Measurements from ENCODE around the gene HSPB7.

Gene HSPB7

DNA sequence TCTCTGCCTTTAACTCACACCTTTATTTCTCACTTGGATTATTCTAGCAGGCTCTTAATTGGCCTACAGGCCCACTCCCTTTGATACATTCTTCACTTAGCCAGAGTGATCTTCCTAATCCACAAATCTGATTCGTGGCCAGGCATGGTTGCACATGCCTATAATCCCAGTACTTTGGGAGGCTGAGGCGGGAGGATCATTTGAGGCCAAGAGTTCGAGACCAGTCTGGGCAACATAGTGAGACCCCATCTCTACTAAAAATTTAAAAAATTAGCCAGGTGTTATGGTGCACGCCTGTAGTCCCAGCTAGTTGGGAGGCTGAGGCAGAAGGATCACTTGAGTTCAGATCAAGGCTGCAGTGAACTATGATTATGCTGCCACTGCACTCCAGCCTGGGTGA lies 44.1 kb downstream of the HSPB7 start:
- TF ChIP-seq, protein P1, sequence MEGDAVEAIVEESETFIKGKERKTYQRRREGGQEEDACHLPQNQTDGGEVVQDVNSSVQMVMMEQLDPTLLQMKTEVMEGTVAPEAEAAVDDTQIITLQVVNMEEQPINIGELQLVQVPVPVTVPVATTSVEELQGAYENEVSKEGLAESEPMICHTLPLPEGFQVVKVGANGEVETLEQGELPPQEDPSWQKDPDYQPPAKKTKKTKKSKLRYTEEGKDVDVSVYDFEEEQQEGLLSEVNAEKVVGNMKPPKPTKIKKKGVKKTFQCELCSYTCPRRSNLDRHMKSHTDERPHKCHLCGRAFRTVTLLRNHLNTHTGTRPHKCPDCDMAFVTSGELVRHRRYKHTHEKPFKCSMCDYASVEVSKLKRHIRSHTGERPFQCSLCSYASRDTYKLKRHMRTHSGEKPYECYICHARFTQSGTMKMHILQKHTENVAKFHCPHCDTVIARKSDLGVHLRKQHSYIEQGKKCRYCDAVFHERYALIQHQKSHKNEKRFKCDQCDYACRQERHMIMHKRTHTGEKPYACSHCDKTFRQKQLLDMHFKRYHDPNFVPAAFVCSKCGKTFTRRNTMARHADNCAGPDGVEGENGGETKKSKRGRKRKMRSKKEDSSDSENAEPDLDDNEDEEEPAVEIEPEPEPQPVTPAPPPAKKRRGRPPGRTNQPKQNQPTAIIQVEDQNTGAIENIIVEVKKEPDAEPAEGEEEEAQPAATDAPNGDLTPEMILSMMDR (IDR thresholded peaks at IDR 0.05), result no peak
- H3K4me1 ChIP-seq (ENCODE audit: control insufficient read depth in 1 of 2, insufficient read depth in 1 of 2, low read depth in 1 of 2, low read length in 1 of 2), result peaks cover 7 to 12% of the 10 kb centered on the region in 2 experiments
- H3K4me3 ChIP-seq (ENCODE audit: low read depth in 1 of 2, low read length in 1 of 2), result no peak overlapping the region
- H3K9me3 ChIP-seq, result no peaks in the 10 kb centered on the region
- no peak overlapping the region for H3K27ac ChIP-seq
- peaks cover 33% of the 10 kb centered on the region for H3K36me3 ChIP-seq
- H3K27me3 ChIP-seq, result no peaks in the 10 kb centered on the region

DNA sequence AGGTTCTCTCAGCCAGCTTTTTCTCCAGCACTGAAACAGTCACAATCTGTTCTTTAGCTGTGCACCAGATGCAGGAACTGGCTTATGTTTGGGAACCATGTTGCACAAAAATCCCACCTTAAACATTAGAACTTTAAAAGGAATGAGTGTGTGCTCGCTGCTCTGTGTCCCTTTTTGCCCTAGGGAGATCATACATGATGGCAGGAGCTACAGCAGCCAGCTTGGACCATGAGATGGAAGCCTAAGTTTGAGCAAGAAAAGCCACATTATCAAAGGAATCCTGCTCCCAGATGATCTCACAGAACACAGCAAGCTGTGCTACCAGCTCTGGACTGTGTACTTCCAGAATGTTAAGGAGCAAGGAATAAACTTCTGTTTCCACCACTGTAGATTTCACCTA lies 45.4 kb downstream of the HSPB7 start:
- TF ChIP-seq, protein P1 (IDR thresholded peaks at IDR 0.05), result no peak
- Histone ChIP-seq H3K27me3 (no peaks in the 10 kb centered on the region), H3K27ac (no peak overlapping the region), H3K9me3 (no peaks in the 10 kb centered on the region), H3K36me3 (peaks cover 41% of the 10 kb centered on the region), H3K4me1 (ENCODE audit: control insufficient read depth in 1 of 2, insufficient read depth in 1 of 2, low read depth in 1 of 2, low read length in 1 of 2) (peaks cover 7 to 12% of the 10 kb centered on the region in 2 experiments), H3K4me3 (ENCODE audit: low read depth in 1 of 2, low read length in 1 of 2) (no peak overlapping the region)

DNA sequence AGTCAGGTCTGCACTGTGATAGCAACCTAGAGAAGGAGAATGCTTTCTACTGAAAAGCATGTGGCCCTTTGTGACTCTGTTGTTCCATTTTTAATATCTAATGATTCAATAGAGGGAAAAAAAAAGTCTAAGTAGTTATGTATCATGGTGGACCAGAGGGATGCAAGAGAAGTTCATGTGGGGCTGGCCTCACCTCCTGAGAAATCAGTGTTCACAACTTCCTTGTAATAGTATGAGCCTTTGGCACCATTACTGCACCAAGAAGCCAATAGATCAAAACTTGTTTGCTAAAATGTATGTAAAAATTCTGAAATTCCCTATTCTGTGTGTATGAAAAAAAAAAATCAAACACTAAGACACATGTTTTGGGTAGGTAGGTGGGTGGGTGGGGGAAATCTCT lies 46.9 kb downstream of the HSPB7 start:
- H3K4me1 ChIP-seq (ENCODE audit: control insufficient read depth in 1 of 2, insufficient read depth in 1 of 2, low read depth in 1 of 2, low read length in 1 of 2), result peaks cover 14% of the 10 kb centered on the region in 2 experiments
- no peak overlapping the region for H3K27ac ChIP-seq
- TF ChIP-seq, protein P1 (IDR thresholded peaks at IDR 0.05), result no peak
- H3K27me3 ChIP-seq, result no peaks in the 10 kb centered on the region
- H3K9me3 ChIP-seq, result no peaks in the 10 kb centered on the region
- H3K4me3 ChIP-seq (ENCODE audit: low read depth in 1 of 2, low read length in 1 of 2), result no peak overlapping the region
- H3K36me3 ChIP-seq, result peaks cover 41% of the 10 kb centered on the region

DNA sequence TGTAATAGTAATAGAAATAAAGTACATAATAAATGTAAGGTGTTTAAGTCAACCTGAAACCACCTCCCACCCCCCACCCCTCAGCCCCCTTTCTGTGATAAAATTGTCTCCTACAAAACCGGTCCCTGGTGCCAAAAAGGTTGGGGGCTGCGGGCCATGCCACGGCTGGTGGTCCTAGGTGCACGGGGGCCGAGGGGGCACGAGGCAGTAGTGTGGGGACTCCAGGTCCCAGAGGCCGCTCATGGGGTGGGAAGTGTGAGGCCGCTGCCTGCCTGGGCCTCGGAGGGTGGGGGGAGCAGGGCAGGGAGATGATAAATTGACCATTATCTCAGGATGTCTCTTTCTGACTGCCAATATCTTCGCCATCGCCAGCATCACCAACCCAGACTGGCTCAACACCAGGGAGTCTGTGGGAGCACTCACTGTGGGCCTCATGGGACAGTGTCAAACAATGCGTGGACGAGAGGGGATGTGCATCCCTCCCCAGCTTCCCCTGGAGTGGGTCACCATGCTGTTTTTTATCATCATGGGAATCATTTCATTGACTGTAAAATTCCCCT lies 48.4 kb downstream of the HSPB7 start:
- peaks cover 41% of the 10 kb centered on the region for H3K36me3 ChIP-seq
- TF ChIP-seq, protein P1 (IDR thresholded peaks at IDR 0.05), result no peak
- H3K4me1 ChIP-seq (ENCODE audit: control insufficient read depth in 1 of 2, insufficient read depth in 1 of 2, low read depth in 1 of 2, low read length in 1 of 2), result peaks cover 14 to 15% of the 10 kb centered on the region in 2 experiments

DNA sequence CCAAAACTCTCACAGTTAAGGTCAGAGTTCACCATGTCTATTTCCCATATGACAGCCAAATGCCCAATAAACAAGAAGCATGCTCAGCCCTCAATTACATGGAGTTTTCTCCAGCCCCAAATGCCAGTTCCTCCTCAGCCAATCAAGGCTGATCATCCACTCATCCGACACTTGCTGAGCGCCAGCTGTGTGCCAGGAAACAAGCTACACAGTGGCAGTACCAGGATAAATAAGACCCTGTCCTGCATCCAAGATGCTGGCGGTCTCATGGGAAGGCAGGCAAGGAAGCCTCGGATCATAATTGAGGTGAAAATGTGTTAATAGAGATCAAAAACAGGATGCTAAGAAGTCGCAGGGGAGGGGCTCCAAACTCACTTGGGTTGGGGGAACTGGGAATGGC lies 49.7 kb downstream of the HSPB7 start:
- TF ChIP-seq, protein P1 (IDR thresholded peaks at IDR 0.05), result no peak
- Histone ChIP-seq H3K27me3 (no peaks in the 10 kb centered on the region), H3K27ac (no peak overlapping the region), H3K36me3 (peaks cover 34% of the 10 kb centered on the region), H3K4me3 (ENCODE audit: low read depth in 1 of 2, low read length in 1 of 2) (no peak overlapping the region), H3K4me1 (ENCODE audit: control insufficient read depth in 1 of 2, insufficient read depth in 1 of 2, low read depth in 1 of 2, low read length in 1 of 2) (peaks cover 14 to 15% of the 10 kb centered on the region in 2 experiments), H3K9me3 (no peaks in the 10 kb centered on the region)

More for the DNA sequence above, 48.4 kb downstream of the HSPB7 start:
- H3K27me3 ChIP-seq, result no peaks in the 10 kb centered on the region
- H3K27ac ChIP-seq, result no peak overlapping the region
- H3K4me3 ChIP-seq (ENCODE audit: low read depth in 1 of 2, low read length in 1 of 2), result no peak overlapping the region
- no peaks in the 10 kb centered on the region for H3K9me3 ChIP-seq

All from neutrophil (primary cell).